ENCODE results near the gene FMC1. TPM values are rescaled to one million over a fixed set of nuclear protein-coding genes. Genes with fewer than 3 reads are reported as not detected.

Gene FMC1
- total and polyA plus RNA-seq, 2 donors (not counting 1 experiment from before 2014, with no cell fraction given), result 10.1 to 23.0 TPM

DNA sequence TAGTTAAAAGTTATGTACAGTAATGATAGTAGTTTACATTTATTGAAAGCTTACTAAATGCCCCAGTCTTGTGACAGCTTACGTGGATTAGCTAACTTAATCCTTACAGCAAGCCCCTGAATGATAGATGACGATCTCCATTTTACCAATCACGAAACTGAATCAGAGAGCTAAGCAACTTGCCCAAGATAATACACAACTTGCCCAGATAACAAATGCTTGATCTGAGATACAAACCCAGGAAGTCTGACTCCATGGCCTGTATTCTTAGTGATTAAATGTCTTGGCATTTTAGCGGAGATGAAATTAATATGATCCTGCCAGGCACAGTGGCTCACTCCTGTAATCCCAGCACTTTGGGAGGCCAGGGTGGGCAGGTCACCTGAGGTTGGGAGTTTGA lies 46.9 kb upstream of the FMC1 start:
- Histone ChIP-seq H3K4me3 (replicated peaks in 1 of 4; ENCODE audit: control extremely low read depth in 1 of 4, insufficient read depth in 1 of 4, low read depth in 3 of 4, low read length in 4 of 4) (no peak overlapping the region), H3K9ac (ENCODE audit: insufficient read depth, low read length) (no peak overlapping the region), H3K27me3 (ENCODE audit: control insufficient read depth, insufficient read depth, low read length) (no peaks in the 10 kb centered on the region), H3K79me2 (ENCODE audit: control insufficient read depth, insufficient read depth, low read length) (no peaks in the 10 kb centered on the region), H3K4me1 (ENCODE audit: control insufficient read depth, extremely low read depth, insufficient read depth, low read length) (no peaks in the 10 kb centered on the region), H3K4me2 (ENCODE audit: extremely low read depth, insufficient read depth, low read length) (no peak overlapping the region), H3K9me3 (ENCODE audit: control insufficient read depth, insufficient read depth, low read depth, low read length) (no peaks in the 10 kb centered on the region), H4K20me1 (ENCODE audit: control insufficient read depth, extremely low read depth, insufficient read depth, low read length) (no peaks in the 10 kb centered on the region), H3K27ac (ENCODE audit: insufficient read depth, low read length) (no peak overlapping the region), H3K36me3 (ENCODE audit: control insufficient read depth, insufficient read depth, low read length) (no peaks in the 10 kb centered on the region), H2AFZ (ENCODE audit: low read length) (no peak overlapping the region)
- TF ChIP-seq EZH2 (IDR thresholded peaks at IDR 0.05; ENCODE audit: low read length, missing control alignments), result no peak
- TF ChIP-seq, protein P1, sequence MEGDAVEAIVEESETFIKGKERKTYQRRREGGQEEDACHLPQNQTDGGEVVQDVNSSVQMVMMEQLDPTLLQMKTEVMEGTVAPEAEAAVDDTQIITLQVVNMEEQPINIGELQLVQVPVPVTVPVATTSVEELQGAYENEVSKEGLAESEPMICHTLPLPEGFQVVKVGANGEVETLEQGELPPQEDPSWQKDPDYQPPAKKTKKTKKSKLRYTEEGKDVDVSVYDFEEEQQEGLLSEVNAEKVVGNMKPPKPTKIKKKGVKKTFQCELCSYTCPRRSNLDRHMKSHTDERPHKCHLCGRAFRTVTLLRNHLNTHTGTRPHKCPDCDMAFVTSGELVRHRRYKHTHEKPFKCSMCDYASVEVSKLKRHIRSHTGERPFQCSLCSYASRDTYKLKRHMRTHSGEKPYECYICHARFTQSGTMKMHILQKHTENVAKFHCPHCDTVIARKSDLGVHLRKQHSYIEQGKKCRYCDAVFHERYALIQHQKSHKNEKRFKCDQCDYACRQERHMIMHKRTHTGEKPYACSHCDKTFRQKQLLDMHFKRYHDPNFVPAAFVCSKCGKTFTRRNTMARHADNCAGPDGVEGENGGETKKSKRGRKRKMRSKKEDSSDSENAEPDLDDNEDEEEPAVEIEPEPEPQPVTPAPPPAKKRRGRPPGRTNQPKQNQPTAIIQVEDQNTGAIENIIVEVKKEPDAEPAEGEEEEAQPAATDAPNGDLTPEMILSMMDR (conservative IDR thresholded peaks at IDR 0.05 in 1 of 2, IDR thresholded peaks at IDR 0.05 in 1 of 2; ENCODE audit: low read depth in 1 of 2, low read length in 2 of 2), result no peak
- DNase-seq (ENCODE audit: low read depth in 2 of 2), result no peak

DNA sequence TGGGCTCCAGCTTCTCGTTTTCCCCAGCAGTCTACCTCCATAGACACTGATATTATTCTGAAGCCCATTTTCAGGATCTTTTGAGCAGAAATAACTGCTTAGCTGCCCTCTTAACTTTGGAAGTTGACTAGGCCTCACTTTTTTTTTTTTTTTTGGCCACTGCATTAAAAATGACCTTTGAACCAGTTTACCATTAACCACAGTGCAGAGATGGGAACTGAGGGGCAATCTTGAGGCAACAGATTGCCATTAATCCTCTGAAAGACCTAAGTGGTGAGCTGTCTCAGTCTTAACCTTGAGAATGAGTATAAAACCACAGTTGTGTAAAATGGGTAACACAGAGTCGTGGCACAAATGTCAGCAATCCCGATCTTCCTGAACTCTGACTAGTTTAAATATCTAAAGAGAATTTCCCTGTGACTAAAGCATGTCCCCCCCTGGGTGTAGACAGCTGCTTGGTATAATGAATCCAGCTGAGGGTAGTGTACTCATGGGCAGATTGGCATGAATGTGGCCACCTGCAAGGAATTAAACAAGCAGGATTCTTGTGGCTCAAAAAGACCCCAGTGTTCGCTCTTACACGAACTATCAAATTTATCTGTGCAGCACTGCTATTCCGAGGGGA lies 46.1 kb upstream of the FMC1 start:
- Histone ChIP-seq H3K27ac (ENCODE audit: insufficient read depth, low read length) (no peak overlapping the region), H3K9ac (ENCODE audit: insufficient read depth, low read length) (no peak overlapping the region), H3K9me3 (ENCODE audit: control insufficient read depth, insufficient read depth, low read depth, low read length) (no peaks in the 10 kb centered on the region), H3K79me2 (ENCODE audit: control insufficient read depth, insufficient read depth, low read length) (no peaks in the 10 kb centered on the region), H3K4me1 (ENCODE audit: control insufficient read depth, extremely low read depth, insufficient read depth, low read length) (no peaks in the 10 kb centered on the region), H3K27me3 (ENCODE audit: control insufficient read depth, insufficient read depth, low read length) (no peaks in the 10 kb centered on the region), H3K4me2 (ENCODE audit: extremely low read depth, insufficient read depth, low read length) (no peak overlapping the region), H4K20me1 (ENCODE audit: control insufficient read depth, extremely low read depth, insufficient read depth, low read length) (no peaks in the 10 kb centered on the region), H3K36me3 (ENCODE audit: control insufficient read depth, insufficient read depth, low read length) (no peaks in the 10 kb centered on the region), H3K4me3 (replicated peaks in 1 of 4; ENCODE audit: control extremely low read depth in 1 of 4, insufficient read depth in 1 of 4, low read depth in 3 of 4, low read length in 4 of 4) (no peak overlapping the region), H2AFZ (ENCODE audit: low read length) (no peak overlapping the region)
- no peak for DNase-seq (ENCODE audit: low read depth in 2 of 2)
- TF ChIP-seq, protein P1 (conservative IDR thresholded peaks at IDR 0.05 in 1 of 2, IDR thresholded peaks at IDR 0.05 in 1 of 2; ENCODE audit: low read depth in 1 of 2, low read length in 2 of 2), result no peak
- no peak for TF ChIP-seq EZH2 (IDR thresholded peaks at IDR 0.05; ENCODE audit: low read length, missing control alignments)

DNA sequence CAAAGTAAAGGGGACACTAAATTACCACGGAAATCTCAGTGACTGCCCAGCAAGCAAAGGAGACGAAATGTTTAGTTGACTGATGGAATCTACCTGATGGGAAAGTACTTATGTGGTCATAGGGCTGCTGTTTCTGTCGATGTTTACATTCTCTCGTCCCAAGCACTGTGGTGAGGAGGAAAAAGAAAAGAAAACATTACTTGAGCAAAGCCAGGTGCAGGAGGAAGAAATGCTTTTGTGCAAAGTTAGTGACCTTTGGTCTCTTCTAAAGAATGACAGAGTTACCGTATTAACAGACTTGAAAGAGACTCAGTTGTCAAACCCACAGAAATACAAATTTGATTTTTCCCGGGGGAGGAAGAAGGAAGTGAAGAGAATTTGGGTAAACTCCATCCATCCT lies 43.3 kb upstream of the FMC1 start:
- no peaks in the 10 kb centered on the region for H4K20me1 ChIP-seq (ENCODE audit: control insufficient read depth, extremely low read depth, insufficient read depth, low read length)
- no peaks in the 10 kb centered on the region for H3K79me2 ChIP-seq (ENCODE audit: control insufficient read depth, insufficient read depth, low read length)
- no peak overlapping the region for H3K27ac ChIP-seq (ENCODE audit: insufficient read depth, low read length)
- TF ChIP-seq EZH2 (IDR thresholded peaks at IDR 0.05; ENCODE audit: low read length, missing control alignments), result no peak
- TF ChIP-seq, protein P1 (conservative IDR thresholded peaks at IDR 0.05 in 1 of 2, IDR thresholded peaks at IDR 0.05 in 1 of 2; ENCODE audit: low read depth in 1 of 2, low read length in 2 of 2), result no peak
- H3K4me1 ChIP-seq (ENCODE audit: control insufficient read depth, extremely low read depth, insufficient read depth, low read length), result no peaks in the 10 kb centered on the region
- H3K27me3 ChIP-seq (ENCODE audit: control insufficient read depth, insufficient read depth, low read length), result no peaks in the 10 kb centered on the region
- no peak overlapping the region for H3K4me2 ChIP-seq (ENCODE audit: extremely low read depth, insufficient read depth, low read length)
- DNase-seq (ENCODE audit: low read depth in 2 of 2), result no peak
- no peak overlapping the region for H2AFZ ChIP-seq (ENCODE audit: low read length)
- no peak overlapping the region for H3K4me3 ChIP-seq (replicated peaks in 1 of 4; ENCODE audit: control extremely low read depth in 1 of 4, insufficient read depth in 1 of 4, low read depth in 3 of 4, low read length in 4 of 4)
- H3K9ac ChIP-seq (ENCODE audit: insufficient read depth, low read length), result no peak overlapping the region
- H3K36me3 ChIP-seq (ENCODE audit: control insufficient read depth, insufficient read depth, low read length), result no peaks in the 10 kb centered on the region
- H3K9me3 ChIP-seq (ENCODE audit: control insufficient read depth, insufficient read depth, low read depth, low read length), result no peaks in the 10 kb centered on the region

Measured in fibroblast of lung (primary cell).